HG02870 (cell line): Measurements from ENCODE around the gene CDC42EP4.
"Not testable (repeated sequence)": the region's sequence is repeated elsewhere in the genome, so short reads cannot be mapped to it uniquely, and the experiment has no call there.

ENCODE experiments used
- ATAC-seq: cut with Tn5 transposase; IDR thresholded peaks from one replicate; pipeline ENCODE4 v1.9.1; 2021; ENCODE audit warnings: mild to moderate bottlenecking, moderate library complexity; ENCODE audit not compliant: unreplicated experiment

Gene CDC42EP4

DNA sequence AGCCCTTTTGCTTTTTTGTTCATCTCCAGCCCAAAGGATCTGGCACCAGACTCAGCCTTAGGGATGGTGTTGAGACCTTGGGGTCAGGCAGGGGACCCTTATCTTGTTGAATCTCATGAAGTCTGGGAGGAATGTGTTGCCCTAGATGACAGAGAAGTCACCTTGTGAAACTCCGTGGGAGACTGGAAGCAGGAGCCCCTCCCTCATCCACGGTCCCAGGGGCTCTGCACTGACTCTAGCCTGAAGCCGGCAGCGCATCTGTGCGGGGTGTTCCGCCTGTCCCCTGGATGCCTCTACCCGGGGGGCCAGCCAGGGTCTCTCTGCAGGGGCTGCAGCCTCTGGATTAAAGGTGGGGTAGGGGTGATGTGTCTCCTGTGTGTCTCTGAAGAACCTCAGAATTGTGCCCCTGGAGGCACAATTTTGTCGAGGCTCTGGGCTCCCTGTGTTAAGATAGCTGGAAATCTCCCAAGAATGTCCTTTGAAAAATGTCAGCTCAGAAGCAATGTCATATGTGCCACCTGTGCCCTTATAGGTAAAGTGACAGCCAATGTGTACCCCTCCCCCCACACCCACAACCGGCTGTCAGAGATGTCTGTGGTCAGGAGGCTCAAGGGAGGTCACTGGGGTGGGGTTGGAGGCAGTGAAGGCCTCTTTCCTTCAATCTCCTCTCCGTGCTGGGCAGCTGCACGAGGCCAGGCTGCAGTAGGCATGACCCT, 32.1 kb upstream of the CDC42EP4 start:
- no peak for ATAC-seq

DNA sequence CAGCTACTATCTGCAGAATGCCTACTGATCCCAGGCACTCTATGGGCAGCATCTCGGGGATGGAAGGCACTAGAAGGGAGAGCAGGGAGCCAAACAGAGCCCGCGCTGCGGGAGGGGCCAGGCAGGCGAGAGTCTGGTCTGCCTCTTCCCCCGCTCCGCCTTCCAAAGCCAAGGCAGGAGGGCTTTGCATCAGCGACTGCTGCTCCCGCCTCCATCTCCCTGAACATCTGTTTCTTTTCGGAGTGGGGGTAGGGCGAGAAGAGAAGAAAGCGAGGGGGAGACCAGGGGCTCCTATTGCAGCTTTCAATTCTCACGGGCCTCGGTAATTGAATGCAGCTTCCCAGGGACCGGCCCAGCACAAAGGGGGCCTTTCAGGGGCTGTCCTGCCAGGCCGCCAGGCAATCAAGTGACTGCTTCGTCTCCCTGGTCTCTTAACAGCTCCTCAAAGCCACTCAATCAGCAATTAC, 31.4 kb upstream of the CDC42EP4 start:
- no peak for ATAC-seq

DNA sequence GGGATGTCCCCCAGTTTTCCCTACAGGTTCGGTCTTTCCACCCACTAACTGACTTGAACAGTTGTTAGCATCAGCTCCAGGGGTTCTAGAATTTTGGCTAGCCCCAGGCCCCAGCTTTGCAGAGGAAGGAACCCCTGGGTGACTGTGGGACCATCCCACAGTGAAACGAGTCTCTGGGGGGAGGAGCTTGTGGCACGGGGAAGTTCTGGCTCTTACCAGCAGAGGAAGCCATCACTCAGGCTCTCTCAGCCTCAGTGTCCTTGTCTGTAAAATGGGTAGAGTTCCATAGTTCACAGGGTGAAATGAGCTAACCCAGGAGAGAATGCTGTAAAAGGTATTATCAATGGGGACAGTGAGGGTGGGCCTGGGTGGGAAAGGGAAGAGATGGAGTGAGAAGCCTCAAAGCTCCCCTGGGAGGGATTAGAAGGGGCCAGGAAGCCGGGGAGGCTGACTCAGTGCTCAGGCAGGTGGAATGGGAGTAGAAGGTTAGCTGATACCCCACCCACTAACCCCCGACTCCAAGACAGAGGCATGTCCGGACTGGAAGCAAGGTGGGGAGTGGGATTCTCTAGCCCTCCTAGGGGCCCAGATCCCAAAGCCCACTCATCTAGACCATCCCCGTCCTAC, 30.9 kb upstream of the CDC42EP4 start:
- no peak for ATAC-seq

DNA sequence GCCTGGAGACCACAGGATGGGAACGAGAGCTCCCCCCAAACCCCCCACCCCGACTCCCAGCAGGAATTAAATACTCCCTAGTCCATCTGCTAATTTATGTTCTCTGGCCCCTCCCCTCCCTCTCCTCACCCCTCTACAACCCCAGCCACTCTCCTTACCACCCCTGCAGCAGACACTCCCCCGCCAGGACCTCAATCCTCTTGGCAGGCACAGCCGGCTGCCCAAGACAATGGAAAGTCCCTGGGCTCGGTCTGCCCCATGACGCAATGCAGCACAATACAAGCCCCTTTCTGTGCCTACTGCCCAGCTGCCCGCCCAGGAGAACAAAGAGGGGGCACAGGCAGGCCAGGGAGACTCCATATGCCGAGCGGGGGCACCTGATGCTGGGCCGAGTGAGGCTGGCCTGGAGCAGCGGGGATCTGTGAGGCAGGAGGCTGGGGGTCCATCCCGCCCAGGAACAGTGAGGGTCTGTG, 30.3 kb upstream of the CDC42EP4 start:
- ATAC-seq = no peak

DNA sequence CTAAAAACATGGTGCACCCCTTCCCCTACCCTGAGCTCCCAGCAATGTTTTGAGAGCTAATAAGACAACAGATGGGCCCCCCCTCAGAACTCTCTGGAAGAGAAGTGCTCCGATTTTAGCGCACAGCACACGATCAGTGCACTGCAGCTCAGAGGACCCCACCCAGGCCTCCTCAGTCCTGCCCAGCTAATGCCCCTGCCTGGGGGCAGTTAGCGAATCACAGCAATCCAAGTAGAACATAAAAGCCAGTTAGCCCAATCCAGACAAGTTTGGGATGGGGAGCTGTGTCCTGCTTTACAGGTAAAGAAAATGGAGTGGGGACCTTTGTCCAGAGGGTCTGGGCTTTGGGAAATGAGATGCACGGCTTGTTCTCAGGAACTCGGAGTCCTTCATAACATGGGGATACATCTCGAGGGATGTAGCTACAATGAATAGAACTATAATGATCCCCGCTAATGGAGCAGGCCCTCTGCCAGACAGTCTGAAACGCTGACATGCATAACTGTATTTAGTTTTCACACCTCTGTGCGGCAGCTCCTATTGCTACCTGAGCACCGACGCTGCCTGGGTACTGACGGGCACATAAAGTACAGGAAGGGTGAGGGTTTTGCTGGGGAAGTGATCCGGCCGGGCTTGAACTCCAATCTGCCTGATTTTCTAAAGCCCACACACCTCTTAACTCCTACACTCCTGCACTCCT, 29.7 kb upstream of the CDC42EP4 start:
- no peak for ATAC-seq

DNA sequence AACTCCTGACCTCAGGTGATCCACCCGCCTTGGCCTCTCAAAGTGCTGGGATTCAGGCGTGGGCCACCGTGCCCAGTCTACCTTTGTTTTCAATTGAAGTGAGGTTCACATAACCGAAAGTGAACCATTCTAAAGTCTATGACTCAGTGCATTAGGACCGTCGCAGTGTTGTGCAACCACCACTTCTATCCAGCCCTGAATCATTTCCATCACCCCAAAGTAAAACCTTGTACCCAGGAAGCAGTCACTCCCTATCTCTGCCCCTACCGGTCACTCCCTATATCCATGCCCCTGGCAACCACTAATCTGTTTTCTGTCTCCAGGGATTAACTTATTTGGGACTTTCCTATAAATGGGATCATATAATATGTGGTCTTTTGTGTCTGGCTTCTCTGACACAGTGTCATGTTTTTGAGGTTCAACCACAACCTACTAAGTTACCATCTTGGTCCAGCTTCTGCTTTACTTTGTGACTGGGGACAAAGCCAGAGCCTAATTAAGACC, 28.3 kb upstream of the CDC42EP4 start:
- no peak for ATAC-seq

DNA sequence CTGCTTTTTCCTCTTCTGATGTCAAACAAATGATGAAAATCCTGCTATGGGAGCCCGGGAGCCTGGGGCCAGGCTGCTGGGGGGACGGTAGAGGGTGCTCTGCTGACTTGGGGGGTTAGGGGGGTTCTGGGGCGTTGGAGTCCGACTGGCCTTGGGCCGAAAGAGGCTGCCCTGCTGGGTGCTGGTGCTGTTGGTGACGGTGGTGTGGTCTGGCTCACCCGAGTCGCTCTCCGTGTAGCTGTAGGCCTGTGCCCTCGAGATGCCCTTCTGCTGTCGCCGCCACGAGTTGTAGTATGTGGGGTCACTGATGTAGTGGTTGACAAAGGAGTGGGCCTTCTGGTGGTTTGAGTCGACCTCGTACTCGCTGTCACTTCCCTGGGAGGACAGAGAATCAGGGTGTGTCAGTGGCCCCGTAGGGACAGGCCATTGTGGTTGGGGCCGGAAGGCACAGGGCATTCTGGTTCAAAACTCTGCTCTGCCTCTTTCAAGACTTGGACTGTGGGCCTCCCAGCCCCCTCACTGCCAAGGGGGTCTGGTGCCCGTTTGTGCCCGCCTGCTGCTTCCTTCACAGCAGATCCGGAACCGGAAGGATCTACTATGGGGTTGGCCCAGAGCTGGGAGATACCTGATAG, 26.9 kb upstream of the CDC42EP4 start:
- ATAC-seq = no peak

DNA sequence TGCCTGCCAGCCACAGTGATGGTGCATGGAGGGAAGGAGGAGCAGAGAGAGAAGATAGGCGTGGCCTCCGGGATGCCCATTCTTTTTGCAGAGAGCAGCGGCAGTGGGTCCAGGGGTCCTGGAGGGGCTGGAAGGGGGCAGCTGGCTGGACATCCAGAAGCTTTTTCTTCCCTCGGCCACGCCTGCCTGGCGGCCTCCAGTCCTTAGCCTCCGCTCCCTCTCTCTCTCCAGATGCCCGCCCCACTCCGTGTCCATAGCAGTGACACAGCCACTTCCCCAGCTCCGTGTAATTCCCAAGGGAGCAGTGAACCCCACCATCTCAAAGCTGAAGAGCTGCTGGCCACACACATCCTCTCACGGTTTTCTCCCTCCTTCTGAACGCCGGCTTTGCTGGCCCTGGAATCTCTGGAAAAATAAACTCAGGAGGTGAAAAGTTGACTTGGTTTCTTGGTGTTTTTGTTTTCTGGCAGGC, 26.3 kb upstream of the CDC42EP4 start:
- no peak for ATAC-seq

DNA sequence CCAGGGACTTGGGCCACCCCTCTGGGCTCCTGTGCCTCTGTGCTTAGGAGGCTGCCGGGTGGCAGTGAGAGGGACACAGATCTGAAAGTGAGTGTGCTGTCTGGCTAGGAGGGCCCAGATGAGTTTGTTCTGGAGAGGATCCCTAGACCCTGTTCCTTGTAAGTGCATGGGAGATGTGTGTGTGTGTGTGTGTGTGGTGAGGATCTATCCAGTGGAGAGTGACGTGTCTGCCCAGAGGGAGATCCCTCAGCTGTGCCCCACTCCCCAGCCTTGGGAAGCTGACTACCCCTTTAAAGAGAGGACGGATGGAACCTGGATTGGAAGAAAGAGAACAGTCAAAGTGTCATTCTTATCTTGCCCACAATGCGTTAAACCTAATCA, 25.5 kb upstream of the CDC42EP4 start:
- no peak for ATAC-seq

DNA sequence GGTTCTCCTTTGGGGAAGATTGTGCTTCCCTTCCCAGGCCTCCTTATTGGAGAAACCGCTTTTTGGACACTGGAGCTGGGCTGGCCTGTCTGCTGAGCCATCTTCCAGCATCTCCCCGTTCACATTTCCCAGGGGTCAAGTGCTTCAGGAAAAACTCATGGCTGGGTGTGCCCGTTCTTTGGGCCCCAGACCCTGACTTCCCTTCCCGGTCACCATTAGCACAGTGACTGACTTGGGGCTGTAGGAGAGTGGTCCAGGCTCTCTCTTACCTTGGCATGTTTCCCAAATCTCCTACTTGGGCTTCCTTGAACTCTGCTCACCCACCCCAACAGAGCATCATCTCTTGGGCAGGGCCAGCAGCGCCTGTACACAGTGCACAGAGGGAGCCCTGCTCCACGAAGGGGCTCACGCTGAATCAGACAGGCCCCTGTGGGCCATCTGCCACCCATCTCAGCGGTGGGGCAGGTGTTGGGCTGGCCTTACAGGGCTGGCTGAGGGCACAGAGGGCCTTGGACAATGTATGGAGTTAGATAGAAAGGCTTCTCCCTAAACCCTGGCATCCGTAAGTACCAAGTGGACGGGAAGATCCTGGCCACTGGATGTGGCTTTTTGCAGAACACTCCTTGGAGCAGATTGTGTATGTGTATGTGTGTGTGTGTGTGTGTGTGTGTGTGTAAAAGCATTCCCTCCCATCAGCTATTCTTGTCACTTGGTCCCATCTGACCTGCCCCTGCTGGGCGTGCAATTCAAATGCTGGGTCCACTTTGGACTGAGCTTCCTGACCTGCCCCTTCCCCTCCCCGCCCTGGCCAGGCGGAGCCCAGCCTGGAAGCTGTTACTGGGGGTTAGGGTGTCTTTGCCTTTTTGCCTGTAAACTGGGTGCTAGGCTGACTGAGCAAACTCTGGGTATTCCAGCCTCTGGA, 24.9 kb upstream of the CDC42EP4 start:
- no peak for ATAC-seq

DNA sequence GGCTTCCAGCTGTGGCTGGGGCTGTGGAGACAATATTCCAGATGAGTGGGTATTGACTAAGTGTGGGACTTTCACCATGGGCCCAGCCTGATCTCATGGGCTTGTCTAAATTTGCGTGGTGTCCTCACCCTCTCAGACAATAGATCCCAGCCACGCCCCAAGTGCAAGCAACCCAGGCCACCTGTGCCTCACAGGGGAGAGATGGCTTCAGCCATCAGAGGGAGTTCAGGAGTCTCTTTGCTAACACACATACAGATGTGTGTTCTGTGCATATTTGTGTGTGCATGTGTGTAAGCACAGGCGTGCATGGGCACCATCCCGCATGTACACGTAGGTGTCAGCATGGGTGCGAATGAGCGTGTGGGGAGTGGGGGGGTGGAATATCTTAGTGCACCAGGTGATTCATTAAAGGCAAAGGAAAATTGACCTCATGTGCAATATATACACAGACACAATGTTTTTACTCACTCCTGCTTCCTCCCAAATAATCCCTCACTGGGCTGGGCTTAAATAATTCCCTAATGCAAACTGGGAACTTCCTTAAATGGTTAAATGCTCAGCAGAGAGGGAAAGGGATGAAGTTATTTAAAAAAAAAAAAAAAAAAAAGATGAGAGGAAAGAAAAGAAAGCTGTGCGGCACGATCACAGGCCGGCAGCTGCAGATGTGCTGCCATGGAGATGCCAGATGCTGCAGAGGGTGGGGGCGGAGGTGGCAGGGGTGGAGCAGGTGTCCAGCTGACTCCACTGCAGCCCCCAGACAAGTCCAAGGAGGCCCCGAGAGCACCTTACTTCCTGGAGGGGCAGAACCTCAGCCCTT, 24.0 kb upstream of the CDC42EP4 start:
- no peak for ATAC-seq

DNA sequence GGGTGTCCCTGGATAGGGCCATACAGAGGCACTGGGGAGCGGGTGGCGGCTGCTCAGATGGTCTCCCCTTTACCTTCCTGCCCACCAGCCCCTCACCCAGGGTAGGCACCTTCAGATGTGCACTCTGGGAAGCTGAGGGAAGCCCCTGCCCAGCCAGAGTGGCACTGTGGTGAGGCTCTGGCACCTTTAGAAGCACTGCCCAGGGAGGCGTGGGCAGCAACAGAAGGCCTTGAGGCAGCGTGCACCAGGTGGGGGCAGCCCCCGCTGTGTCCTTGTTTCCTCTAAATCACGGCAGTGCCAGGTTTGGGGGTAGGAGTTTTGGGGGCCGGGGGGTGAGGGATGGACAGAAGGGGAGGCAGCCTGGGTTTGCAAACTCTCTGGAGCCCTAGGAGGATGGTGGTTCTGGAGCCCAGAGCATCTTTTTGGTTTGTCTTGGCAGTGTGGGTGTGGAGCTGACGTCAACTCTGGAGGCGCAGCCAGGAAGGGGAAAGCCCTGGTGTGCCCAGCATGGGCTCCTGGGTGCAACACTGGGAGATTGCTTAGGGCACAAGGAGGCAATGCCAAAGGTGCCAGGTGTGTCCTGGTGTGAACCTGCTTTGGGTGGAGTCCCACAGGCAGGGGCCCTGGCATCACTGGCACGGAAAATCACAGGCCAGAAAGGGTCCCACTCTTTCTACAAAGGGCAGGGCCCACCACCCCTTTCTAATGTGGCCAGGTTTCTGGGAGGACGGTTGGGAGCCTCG, 23.1 kb upstream of the CDC42EP4 start:
- no peak for ATAC-seq

DNA sequence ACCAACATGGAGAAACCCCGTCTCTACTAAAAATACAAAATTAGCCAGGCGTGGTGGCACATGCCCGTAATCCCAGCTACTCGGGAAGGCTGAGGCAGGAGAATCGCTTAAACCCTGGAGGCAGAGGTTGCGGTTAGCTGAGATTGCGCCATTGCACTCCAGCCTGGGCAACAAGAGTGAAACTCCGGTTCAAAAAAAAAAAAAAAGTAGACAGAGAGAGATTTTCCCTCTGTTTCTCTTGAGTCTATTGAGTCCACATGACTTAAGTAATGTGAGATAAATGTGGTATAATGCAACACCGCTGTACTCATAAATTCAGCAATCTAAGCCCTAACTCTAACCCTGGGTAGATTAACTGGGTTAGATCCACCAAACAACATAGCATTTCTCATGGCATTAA, 21.6 kb upstream of the CDC42EP4 start:
- ATAC-seq = not testable (repeated sequence)

DNA sequence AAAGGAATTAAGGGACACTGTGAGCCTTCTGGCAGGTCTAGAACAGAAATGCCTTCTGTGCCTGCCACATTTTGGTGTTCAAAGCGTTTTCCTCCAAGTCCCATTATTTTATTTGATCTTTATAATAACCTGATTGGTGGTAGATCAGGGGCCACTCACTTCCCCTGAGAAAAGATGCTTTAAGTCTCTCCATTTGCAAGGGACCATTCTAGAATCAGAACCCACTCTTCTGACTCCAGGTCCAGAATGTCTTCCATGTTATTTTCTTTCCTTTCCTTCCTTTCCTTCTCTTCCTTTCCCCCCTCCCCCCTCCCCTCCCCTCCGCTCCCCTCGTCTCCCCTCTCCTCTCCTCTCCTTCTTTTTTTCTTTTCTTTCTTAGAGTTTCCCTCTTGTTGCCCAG, 19.3 kb upstream of the CDC42EP4 start:
- no peak for ATAC-seq

DNA sequence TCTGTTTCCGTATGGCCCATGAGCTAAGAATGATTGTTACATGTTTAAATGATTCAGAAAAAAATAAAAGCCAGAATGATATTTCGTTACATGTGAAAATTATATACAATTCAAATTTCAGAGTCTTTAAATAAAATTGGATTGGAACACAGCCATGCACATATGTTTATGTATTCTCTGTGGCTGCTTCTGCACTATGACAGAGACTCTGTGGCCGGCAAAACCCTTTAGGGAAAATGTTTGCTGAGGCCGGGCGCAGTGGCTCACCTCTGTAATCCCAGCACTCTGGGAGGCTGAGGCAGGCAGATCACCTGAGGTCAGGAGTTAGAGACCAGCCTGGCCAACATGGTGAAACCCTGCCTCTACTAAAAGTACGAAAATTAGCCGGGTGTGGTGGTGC, 15.9 kb upstream of the CDC42EP4 start:
- ATAC-seq = no peak

DNA sequence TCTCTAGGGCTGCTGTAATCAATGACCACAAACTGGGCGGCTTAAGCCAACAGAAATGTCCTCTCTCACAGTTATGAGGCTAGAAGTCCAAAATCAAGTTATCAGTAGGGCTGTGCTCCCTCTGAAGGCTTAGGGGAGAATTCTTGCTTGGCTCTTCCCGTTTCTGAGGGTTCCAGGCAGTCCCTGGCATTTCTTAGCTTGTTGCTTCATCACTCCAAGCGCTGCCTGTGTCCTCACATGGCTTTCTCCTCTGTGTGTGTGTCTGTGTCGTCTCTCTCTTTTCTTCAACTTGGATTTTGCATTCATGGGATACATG, 13.7 kb upstream of the CDC42EP4 start:
- ATAC-seq = no peak

DNA sequence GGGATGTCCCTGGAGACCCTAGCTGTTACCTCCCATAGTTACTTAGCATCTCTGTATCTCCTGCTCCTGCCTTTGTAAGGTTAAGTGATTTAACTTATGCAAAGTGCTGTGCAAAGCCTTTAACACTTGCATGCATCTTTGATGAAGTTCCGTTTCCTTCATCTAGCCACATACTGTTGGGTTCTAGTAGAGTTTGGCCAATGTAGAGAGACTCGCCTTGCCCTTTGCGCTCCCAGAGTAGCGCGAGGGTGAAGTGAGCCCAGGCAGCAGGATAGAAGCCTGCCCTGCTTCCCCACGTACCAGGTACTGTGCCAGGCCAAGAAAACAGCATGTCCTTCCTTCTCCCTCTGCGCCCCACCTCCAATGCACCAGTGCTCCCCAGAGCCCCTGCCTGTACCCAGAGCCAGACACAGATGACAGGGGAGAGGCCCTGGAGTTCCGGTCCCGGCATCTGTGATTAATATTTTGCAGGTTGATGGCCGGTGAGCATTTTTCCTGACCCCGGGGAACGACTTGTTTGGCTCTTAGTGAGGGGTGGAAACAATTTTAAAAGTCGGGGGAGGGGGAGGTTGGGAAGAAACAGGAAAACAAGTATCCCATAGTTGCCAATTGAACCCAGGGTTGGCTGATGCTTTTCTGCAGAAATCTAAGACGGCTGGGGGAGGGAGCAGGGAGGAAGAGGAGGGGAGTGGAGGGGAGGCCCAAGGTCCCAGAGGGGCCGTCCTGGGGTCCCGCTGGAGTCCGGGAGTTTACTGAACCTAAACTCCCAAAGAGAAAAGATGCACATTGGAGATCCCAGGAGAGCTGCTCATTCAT, 13.1 kb upstream of the CDC42EP4 start:
- ATAC-seq = no peak

DNA sequence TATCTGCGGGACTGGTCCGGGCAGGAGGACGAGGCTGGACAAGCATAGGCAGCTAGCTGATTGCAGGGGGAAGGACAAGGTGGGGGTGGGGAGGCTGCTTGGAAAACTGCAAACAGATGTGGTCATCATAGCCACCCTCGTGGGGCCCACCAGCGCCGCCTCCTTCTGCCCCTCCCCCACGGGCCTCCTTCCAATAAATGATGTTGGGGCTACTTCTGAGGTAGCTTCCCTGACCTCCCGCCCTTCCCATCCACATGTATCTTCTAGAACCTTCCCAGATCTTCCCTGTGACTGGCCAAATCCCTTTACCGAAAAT, 12.3 kb upstream of the CDC42EP4 start:
- ATAC-seq = no peak
